DND-41 (cell line): ENCODE results near the gene PITPNM3.

ENCODE experiments used
- ATAC-seq: fragments of 200-7000 bp; cut with Tn5 transposase; 3 replicates; pipeline ENCODE4 v1.9.1; 2021; ENCODE audit warnings: low read depth; ENCODE audit not compliant: insufficient read depth
- DNase-seq: peaks from one replicate; pipeline ENCODE4 v3.0.0-alpha.2; 2020
- H2AFZ ChIP-seq: 2 replicates; pipeline ENCODE4 v1.6.0; 2012; ENCODE audit warnings: low read depth, low read length
- H3K27ac ChIP-seq: 2 replicates; pipeline ENCODE4 v1.5.1; 2012; ENCODE audit warnings: low read length, inconsistent platforms
- H3K27me3 ChIP-seq: fragments of 200-600 bp; sonication (generic); 2 replicates; pipeline ENCODE4 v1.6.0; 2012; ENCODE audit warnings: low read length, mild to moderate bottlenecking, inconsistent platforms; ENCODE audit not compliant: insufficient read depth, poor library complexity
- H3K36me3 ChIP-seq: 2 replicates; pipeline ENCODE4 v1.5.1; 2012; ENCODE audit warnings: low read length, inconsistent platforms; ENCODE audit not compliant: insufficient read depth
- H3K4me1 ChIP-seq: 2 replicates; pipeline ENCODE4 v1.5.1; 2012; ENCODE audit warnings: mild to moderate bottlenecking, low read length; ENCODE audit not compliant: insufficient read depth
- H3K4me2 ChIP-seq: 2 replicates; pipeline ENCODE4 v1.6.0; 2012; ENCODE audit warnings: mild to moderate bottlenecking, moderate library complexity, low read length, inconsistent platforms; ENCODE audit not compliant: insufficient read depth
- H3K4me3 ChIP-seq, 2 experiments: fragments of 200-600 bp in 1 of 2; shearing (Covaris generic) in 1 of 2; 2 replicates each; pipeline ENCODE4 v1.5.1; 2012 to 2016; ENCODE audit warnings: inconsistent platforms in 2 of 2, low read length in 2 of 2, mild to moderate bottlenecking in 2 of 2, low read depth in 1 of 2, moderate library complexity in 1 of 2
- H3K79me2 ChIP-seq: 2 replicates; pipeline ENCODE4 v1.6.0; 2012; ENCODE audit warnings: low read length, inconsistent platforms; ENCODE audit not compliant: insufficient read depth
- H3K9ac ChIP-seq: 2 replicates; pipeline ENCODE4 v1.6.0; 2012; ENCODE audit warnings: low read depth, mild to moderate bottlenecking, inconsistent platforms, low read length, moderate library complexity
- H3K9me3 ChIP-seq: 2 replicates; pipeline ENCODE4 v1.5.1; 2012; ENCODE audit warnings: low read length, moderate library complexity, mild to moderate bottlenecking, inconsistent platforms; ENCODE audit not compliant: insufficient read depth, severe bottlenecking
- H4K20me1 ChIP-seq: 2 replicates; pipeline ENCODE4 v1.6.0; 2012; ENCODE audit warnings: low read length; ENCODE audit not compliant: insufficient read depth
- CTCF ChIP-seq: IDR thresholded peaks from 2 replicates; pipeline ENCODE4 v1.5.1; 2012; ENCODE audit warnings: borderline replicate concordance, low read length, moderate library complexity, mild to moderate bottlenecking; ENCODE audit not compliant: poor library complexity, severe bottlenecking; ENCODE audit errors: extremely low read depth
- EZH2 ChIP-seq: IDR thresholded peaks from 3 replicates; pipeline ENCODE4 v1.6.1; 2012; ENCODE audit warnings: borderline replicate concordance, low read depth, mild to moderate bottlenecking, moderate library complexity, low read length, inconsistent platforms; ENCODE audit not compliant: severe bottlenecking

PITPNM3 gene

DNA sequence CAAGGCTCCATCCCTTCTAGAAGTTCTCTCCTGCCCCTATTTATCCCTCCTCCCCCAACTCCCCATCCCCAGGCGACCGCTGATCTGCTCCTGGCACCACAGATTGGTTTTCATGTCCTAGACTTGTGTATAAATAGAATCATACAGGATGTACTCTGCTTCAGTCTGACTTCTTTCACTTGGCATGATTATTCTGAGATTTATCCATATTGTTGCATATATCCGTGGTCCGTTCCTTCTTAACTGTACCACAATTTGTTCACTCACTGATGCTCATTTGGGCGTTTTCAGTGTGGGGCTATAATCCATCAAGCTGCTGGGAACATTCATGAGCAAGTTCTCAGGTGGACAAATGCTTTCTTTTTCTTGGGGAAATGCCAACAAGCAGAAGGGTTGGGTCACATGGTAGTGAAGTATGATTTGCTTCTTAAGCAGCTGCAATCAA is 23.9 kb downstream of the PITPNM3 start:
- H3K79me2 ChIP-seq: no peaks in the 10 kb centered on the region
- DNase-seq (no peak), ATAC-seq (no peak)
- H3K9me3 ChIP-seq: no peaks in the 10 kb centered on the region
- no peak overlapping the region for H2AFZ ChIP-seq
- no peak overlapping the region for H3K4me2 ChIP-seq
- H3K4me3 ChIP-seq: no peak overlapping the region
- no peak overlapping the region for H3K9ac ChIP-seq
- H3K4me1 ChIP-seq: no peaks in the 10 kb centered on the region
- H3K27me3 ChIP-seq: no peaks in the 10 kb centered on the region
- no peaks in the 10 kb centered on the region for H3K36me3 ChIP-seq
- no peak overlapping the region for H3K27ac ChIP-seq
- H4K20me1 ChIP-seq: no peaks in the 10 kb centered on the region
- no peak for TF ChIP-seq CTCF
- no peak for TF ChIP-seq EZH2

GRCh38 chr17:6531575-6531974 is 24.8 kb downstream of the PITPNM3 start:
- Histone ChIP-seq H3K9me3 (no peaks in the 10 kb centered on the region), H4K20me1 (no peaks in the 10 kb centered on the region), H3K27me3 (no peaks in the 10 kb centered on the region), H3K4me2 (no peak overlapping the region), H3K4me3 (no peak overlapping the region), H2AFZ (no peak overlapping the region), H3K27ac (no peak overlapping the region), H3K36me3 (no peaks in the 10 kb centered on the region), H3K9ac (no peak overlapping the region), H3K79me2 (no peaks in the 10 kb centered on the region), H3K4me1 (no peaks in the 10 kb centered on the region)
- TF ChIP-seq CTCF: no peak
- TF ChIP-seq EZH2: no peak
- DNase-seq (no peak), ATAC-seq (no peak)

DNA sequence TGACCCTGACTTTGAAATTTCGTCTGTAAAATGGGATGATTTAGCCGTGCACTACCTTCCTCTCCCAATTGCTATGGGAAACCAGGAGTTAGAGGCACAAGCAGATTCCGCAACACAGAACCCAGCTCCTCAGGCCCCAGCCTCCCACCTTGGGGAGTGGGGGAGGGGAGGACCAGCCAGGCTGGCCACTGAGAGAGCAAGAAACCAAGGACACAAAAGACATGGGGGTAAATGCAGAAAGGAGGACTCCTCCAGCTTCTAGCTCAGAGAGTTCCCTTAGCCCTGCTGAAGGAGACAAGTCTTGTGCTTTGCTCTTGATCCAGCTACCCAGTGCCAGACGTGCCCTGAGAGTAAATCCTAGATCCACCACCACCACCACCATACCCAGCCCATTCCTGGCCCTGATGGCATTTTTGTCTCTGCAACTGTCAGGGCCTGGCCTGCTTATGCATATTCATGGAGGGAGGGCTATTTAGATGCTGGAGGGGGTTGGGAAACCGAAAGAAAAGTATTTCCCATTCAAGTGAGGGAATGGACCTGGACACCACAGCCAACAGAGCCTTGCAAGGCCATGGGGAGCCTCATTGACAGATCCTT is 25.9 kb downstream of the PITPNM3 start:
- Histone ChIP-seq H3K79me2 (no peaks in the 10 kb centered on the region), H3K9ac (no peak overlapping the region), H3K27me3 (no peaks in the 10 kb centered on the region), H3K4me2 (no peak overlapping the region), H3K9me3 (no peaks in the 10 kb centered on the region), H2AFZ (no peak overlapping the region), H4K20me1 (no peaks in the 10 kb centered on the region), H3K4me1 (no peaks in the 10 kb centered on the region), H3K4me3 (no peak overlapping the region), H3K36me3 (no peaks in the 10 kb centered on the region), H3K27ac (no peak overlapping the region)
- DNase-seq (no peak), ATAC-seq (no peak)
- TF ChIP-seq EZH2 (no peak), CTCF (no peak)

GRCh38 chr17:6528557-6528956 is 27.8 kb downstream of the PITPNM3 start:
- no peak overlapping the region for H3K27ac ChIP-seq
- no peak overlapping the region for H2AFZ ChIP-seq
- H3K27me3 ChIP-seq: no peaks in the 10 kb centered on the region
- no peak overlapping the region for H3K9ac ChIP-seq
- TF ChIP-seq CTCF (no peak), EZH2 (no peak)
- no peak for ATAC-seq
- no peak overlapping the region for H3K4me2 ChIP-seq
- no peaks in the 10 kb centered on the region for H4K20me1 ChIP-seq
- H3K4me3 ChIP-seq: no peak overlapping the region
- DNase-seq: no peak
- no peaks in the 10 kb centered on the region for H3K36me3 ChIP-seq
- no peaks in the 10 kb centered on the region for H3K4me1 ChIP-seq
- no peaks in the 10 kb centered on the region for H3K9me3 ChIP-seq
- H3K79me2 ChIP-seq: no peaks in the 10 kb centered on the region
